Breast epithelium (tissue), 3 donors: Measurements from ENCODE around the gene GOLGA6D.
"Not testable (repeated sequence)": the region's sequence is repeated elsewhere in the genome, so short reads cannot be mapped to it uniquely, and the experiment has no call there.

Experiments used
- POLR2A ChIP-seq: fragments of 450-650 bp; IDR thresholded peaks from one replicate; pipeline ENCODE4 v1.6.1; 2016; ENCODE audit warnings: antibody characterized with exemption, mild to moderate bottlenecking, moderate library complexity
- POLR2AphosphoS5 ChIP-seq, 3 donors: sonication (generic); formaldehyde crosslinking; IDR thresholded peaks; one replicate each; pipeline ENCODE4 v1.6.1; 2017; ENCODE audit warnings: antibody characterized with exemption in 3 of 3
- TF ChIP-seq, protein P1 (sequence below), 3 donors: fragments of 450-650 bp; IDR thresholded peaks; one replicate each; pipeline ENCODE4 v1.5.1; 2016 to 2017; ENCODE audit warnings: antibody characterized with exemption in 3 of 3, mild to moderate bottlenecking in 3 of 3, moderate library complexity in 3 of 3

DNA sequence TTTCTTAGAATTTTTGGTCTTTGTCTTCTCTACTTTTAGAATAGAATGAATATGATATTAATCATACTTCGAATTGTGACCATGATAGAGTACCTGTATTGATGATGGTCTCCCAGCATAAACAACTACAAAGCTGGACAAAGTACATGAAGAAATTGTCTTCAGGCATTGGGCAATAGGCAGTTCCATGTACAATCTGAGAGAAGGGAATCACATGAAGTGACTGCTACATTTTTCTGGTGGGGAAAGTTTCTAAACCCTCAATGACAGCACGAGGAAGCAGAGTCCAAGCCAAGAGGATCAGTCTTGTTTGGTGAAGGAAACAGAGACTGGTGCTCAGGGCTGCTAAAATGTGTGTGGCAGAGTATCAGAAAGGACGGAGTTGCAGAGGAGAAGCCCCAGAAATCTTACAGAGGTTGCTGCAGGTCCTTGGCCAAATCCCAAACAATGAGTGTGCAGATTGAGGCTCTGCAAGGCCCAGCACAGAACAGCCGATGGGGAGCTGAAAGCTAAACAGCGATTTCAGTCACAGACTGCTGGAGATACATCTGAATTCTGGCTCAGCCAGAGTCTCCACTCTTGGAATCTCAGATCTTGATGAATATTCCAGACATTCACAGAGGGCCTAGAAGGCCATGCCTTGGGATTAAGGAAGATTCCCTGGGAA, 36.7 kb downstream of the GOLGA6D start:
- TF ChIP-seq POLR2A; POLR2AphosphoS5 (IDR thresholded peaks at IDR 0.05): not testable (repeated sequence)
- TF ChIP-seq, protein P1, sequence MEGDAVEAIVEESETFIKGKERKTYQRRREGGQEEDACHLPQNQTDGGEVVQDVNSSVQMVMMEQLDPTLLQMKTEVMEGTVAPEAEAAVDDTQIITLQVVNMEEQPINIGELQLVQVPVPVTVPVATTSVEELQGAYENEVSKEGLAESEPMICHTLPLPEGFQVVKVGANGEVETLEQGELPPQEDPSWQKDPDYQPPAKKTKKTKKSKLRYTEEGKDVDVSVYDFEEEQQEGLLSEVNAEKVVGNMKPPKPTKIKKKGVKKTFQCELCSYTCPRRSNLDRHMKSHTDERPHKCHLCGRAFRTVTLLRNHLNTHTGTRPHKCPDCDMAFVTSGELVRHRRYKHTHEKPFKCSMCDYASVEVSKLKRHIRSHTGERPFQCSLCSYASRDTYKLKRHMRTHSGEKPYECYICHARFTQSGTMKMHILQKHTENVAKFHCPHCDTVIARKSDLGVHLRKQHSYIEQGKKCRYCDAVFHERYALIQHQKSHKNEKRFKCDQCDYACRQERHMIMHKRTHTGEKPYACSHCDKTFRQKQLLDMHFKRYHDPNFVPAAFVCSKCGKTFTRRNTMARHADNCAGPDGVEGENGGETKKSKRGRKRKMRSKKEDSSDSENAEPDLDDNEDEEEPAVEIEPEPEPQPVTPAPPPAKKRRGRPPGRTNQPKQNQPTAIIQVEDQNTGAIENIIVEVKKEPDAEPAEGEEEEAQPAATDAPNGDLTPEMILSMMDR (IDR thresholded peaks at IDR 0.05), result not testable (repeated sequence)
